Left ventricle myocardium inferior (tissue), 1 donor: Measurements from ENCODE around the gene MSI1. TPM values are rescaled to one million over a fixed set of nuclear protein-coding genes. Genes with fewer than 3 reads are reported as not detected.

ENCODE experiments used
- DNase-seq: peaks from one replicate; pipeline ENCODE4 v3.0.0-alpha.2; 2020
- H3K27ac ChIP-seq: fragments of 200-600 bp; replicated peaks from 2 replicates; pipeline ENCODE4 v1.8.0; 2021
- H3K27me3 ChIP-seq: fragments of 200-600 bp; 2 replicates; pipeline ENCODE4 v1.8.0; 2021; ENCODE audit warnings: low read depth
- H3K36me3 ChIP-seq: fragments of 200-600 bp; 2 replicates; pipeline ENCODE4 v1.8.0; 2021
- H3K4me1 ChIP-seq: fragments of 200-600 bp; 2 replicates; pipeline ENCODE4 v1.8.0; 2021
- H3K4me3 ChIP-seq: fragments of 200-600 bp; 2 replicates; pipeline ENCODE4 v1.8.0; 2021; ENCODE audit warnings: mild to moderate bottlenecking, moderate library complexity
- H3K9me3 ChIP-seq: fragments of 200-600 bp; replicated peaks from 2 replicates; pipeline ENCODE4 v1.8.0; 2021
- intact Hi-C: fragments of 100-400 bp; cut with micrococcal nuclease; formaldehyde crosslinking; loops from one replicate; pipeline ENCODE4 v1.11.0; 2022
- total RNA-seq: library from RNA; stranded (reverse); fragmentation: NEBNext Ultra II Directional; extraction: Animal tissue kit (Norgen Biotek cat#: 25700); gene quantifications from one replicate; pipeline ENCODE4 v1.2.1, GENCODE V29; 2021
- TF ChIP-seq, protein P1 (sequence below): fragments of 200-600 bp; IDR thresholded peaks from 2 replicates; pipeline ENCODE4 v1.8.0; 2021; ENCODE audit warnings: antibody characterized with exemption, mild to moderate bottlenecking, borderline replicate concordance
- donor health status: DM: no; HTN: yes; CAD: no; lungs with severe emphysema.

Gene MSI1
- total RNA-seq, 1 donor from 2014 or later, result 4.8 TPM

DNA sequence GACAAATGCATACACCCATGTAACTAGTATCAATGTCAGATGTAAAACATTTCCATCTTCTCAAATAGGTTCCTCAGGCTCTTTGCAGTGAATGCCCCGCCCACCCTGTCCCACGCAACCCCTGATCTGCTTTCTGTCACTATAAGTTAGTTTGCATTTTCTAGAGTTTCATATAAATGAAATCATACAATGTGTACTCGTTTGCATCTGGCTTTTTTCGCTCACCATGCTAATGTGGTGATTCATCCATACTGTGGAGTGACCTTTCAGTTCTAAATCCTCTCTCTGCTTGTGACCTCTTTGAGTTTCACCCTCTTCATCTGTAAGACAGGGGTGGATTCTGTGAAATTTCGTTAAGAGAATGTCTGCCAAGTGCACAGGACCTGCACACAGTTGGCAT is 30.6 kb upstream of the MSI1 start:
- Histone ChIP-seq H3K27ac (no peak overlapping the region), H3K9me3 (no peaks in the 10 kb centered on the region), H3K4me3 (no peak overlapping the region), H3K27me3 (peaks cover 43% of the 10 kb centered on the region), H3K36me3 (no peaks in the 10 kb centered on the region), H3K4me1 (no peaks in the 10 kb centered on the region)
- TF ChIP-seq, protein P1, sequence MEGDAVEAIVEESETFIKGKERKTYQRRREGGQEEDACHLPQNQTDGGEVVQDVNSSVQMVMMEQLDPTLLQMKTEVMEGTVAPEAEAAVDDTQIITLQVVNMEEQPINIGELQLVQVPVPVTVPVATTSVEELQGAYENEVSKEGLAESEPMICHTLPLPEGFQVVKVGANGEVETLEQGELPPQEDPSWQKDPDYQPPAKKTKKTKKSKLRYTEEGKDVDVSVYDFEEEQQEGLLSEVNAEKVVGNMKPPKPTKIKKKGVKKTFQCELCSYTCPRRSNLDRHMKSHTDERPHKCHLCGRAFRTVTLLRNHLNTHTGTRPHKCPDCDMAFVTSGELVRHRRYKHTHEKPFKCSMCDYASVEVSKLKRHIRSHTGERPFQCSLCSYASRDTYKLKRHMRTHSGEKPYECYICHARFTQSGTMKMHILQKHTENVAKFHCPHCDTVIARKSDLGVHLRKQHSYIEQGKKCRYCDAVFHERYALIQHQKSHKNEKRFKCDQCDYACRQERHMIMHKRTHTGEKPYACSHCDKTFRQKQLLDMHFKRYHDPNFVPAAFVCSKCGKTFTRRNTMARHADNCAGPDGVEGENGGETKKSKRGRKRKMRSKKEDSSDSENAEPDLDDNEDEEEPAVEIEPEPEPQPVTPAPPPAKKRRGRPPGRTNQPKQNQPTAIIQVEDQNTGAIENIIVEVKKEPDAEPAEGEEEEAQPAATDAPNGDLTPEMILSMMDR, result no peak
- intact Hi-C loops, result no loop called here
- DNase-seq, result no peak

DNA sequence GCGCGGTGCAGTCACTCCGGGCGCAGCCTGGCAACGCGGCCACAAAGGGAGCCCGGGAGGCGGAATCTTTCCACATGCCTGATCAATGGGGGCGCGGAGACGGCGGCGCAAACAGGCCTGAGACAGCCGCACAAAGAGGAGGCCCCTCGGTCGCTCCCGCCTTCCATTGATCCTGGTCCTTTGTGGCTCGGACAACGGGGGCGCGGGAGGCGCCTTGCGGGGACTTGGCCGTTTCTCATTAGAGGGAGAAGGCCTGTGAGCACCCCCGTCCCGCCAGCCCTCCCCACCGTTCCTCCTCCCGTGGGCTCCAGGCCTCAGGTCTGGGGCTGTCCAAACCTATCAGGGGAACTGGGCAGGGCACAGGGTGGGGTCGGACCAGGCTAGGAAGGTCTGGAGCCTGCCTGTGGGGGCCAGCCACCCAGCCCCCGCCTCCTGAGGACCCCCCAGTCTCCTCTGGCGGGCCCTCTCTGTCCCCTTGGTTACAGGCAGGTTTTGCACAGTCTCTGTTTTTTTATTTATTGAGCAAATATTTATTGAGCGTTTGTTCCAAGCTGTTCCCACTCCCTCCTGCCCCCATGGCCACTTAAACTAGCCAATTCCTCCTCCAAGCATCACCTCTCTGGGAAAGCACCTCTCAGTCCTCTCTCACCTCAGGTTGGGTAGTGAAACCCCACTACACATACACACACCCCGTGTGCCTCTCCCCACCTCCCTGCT is 29.0 kb upstream of the MSI1 start:
- H3K4me3 ChIP-seq, result no peak overlapping the region
- H3K27me3 ChIP-seq, result peaks cover 56% of the 10 kb centered on the region
- TF ChIP-seq, protein P1, result no peak
- H3K36me3 ChIP-seq, result no peaks in the 10 kb centered on the region
- no peaks in the 10 kb centered on the region for H3K9me3 ChIP-seq
- no peaks in the 10 kb centered on the region for H3K4me1 ChIP-seq
- H3K27ac ChIP-seq, result no peak overlapping the region
- intact Hi-C loops, result no loop called here
- no peak for DNase-seq

DNA sequence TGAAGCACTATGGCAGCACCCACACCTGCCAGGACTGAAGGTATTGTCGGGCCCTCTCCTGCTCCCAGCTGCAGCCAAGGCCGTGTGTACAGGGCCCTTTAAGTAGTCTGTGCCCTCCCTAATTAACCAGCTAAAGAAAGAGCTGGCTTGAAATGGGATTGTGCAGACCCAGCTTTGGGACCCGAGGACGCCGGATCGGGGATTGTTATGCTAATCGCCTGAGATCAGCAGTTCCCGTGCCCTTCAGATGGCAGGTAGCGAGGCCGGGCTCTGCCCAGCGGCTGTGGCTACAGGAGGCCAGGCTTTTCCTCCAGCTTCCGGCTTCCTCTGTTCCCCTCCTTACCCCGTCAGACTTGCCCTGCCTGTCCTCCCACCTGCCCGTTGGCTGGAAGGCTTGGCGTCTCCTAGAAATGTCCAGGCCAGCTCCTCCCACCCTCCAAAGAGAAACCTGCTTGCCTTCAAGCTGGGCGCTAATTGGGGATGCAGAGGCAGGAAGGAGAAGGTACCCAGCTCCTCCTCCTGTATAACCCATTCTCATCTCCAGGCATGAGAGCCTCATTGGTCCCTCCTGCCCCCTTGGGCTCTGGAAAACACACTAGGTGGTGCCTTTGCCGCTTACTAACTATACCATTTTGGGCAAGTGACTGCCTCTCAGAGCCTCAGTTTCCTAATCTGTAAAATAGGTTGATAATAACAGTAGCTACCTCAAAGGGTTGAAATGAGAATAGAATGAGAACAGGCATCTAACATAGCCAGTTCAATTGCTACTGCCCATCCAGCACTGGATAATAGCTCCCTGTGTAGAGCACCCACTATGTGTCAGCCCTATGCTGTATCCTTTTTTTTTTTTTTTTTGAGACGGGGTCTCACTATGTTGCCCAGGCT is 25.8 kb upstream of the MSI1 start:
- no peaks in the 10 kb centered on the region for H3K9me3 ChIP-seq
- intact Hi-C loops, result no loop called here
- H3K27me3 ChIP-seq, result peaks cover 56% of the 10 kb centered on the region
- H3K4me3 ChIP-seq, result no peak overlapping the region
- TF ChIP-seq, protein P1, result no peak
- H3K36me3 ChIP-seq, result no peaks in the 10 kb centered on the region
- no peak for DNase-seq
- no peaks in the 10 kb centered on the region for H3K4me1 ChIP-seq
- no peak overlapping the region for H3K27ac ChIP-seq

DNA sequence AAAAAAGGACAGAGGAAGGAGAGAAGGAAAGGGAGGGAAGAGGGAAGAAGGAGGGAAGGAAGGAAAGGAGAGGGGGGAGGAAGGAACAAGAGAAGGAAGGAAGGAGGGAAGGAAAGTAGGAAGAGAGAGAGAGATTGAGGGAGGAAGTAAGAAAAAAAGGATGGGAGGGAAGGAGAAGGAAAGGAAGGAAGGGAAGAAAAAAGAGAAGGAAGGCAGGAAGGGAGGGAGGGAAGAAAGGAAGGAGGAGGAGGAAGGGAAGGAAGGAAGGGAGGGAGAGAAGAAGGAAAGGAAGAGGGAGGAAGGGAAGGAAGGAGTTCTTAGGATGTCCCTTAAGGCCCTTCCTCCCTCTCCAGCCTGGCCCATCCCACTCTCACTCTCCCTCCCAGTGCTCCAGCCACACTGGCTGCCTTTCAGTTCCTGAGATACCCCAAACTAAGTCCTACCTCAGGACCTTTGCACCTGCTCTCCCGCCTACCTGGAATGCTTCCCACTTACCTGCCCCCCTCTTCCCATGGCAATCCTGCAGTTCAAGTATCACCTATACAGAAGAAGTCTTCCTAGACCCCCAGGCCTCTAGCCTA is 21.7 kb upstream of the MSI1 start:
- DNase-seq, result no peak
- H3K27me3 ChIP-seq, result peaks cover 51% of the 10 kb centered on the region
- no peaks in the 10 kb centered on the region for H3K36me3 ChIP-seq
- no peaks in the 10 kb centered on the region for H3K9me3 ChIP-seq
- H3K4me3 ChIP-seq, result no peak overlapping the region
- intact Hi-C loops, result no loop called here
- H3K27ac ChIP-seq, result no peak overlapping the region
- no peaks in the 10 kb centered on the region for H3K4me1 ChIP-seq
- TF ChIP-seq, protein P1, result no peak

DNA sequence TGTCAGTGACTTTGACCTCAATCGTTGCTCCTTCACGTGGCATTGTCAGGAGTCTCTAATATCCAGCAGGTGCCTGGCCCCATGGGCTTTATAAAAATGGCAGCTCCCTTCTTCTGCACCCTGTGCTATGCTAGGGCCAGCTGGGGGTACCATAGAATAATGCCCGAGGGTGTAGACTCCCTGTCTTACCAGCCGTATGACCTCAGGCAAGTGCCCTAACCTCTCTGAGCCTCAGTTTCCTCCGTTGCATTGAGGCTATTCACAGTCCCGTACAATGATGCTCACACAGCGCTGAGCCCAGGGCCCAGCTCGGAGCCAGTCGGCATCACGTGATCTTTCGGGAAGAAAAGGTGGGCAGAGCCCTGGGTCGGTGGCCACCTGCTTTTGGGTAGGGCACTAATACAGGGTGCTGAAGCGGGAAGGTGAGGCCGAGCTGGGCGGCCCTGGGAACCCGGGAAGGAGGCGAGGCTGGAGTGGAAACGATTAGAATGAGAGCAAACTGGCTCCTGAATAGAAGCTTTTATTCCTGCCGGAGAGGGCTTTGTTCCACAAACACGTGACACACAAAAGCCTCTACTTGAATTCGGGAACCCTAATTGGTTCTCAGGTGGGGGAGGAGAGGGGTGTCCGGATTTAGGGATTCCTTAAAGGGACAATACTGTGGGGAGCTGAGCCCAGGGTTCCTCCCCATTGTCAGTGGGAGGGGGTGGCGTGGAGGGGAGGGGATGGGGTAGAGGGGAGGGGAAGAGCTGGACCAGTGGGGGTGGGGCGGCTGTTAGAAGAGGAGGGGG is 19.9 kb upstream of the MSI1 start:
- TF ChIP-seq, protein P1, result no peak
- DNase-seq, result no peak

More for the DNA sequence above, 19.9 kb upstream of the MSI1 start:
- Histone ChIP-seq H3K27me3 (peaks cover 43% of the 10 kb centered on the region), H3K36me3 (no peaks in the 10 kb centered on the region), H3K4me1 (no peaks in the 10 kb centered on the region), H3K27ac (no peak overlapping the region), H3K9me3 (no peaks in the 10 kb centered on the region), H3K4me3 (peak overlapping the region; percentile 23)
- intact Hi-C loops, result no loop called here
